Uterus (tissue), 2 donors: Measurements from ENCODE around the gene GASK1A.

ENCODE experiments used
- POLR2A ChIP-seq, 2 donors: fragments of 450-650 bp; IDR thresholded peaks; one replicate each; pipeline ENCODE4 v1.6.1; 2016; ENCODE audit warnings: antibody characterized with exemption in 2 of 2, mild to moderate bottlenecking in 1 of 2, moderate library complexity in 1 of 2
- TF ChIP-seq, protein P1 (sequence below), 4 experiments: fragments of 200-600 bp in 2 of 4; fragments of 450-650 bp in 2 of 4; sonication (generic) in 2 of 4; IDR thresholded peaks; one replicate each; pipeline ENCODE4 v1.5.1; 2016 to 2019; ENCODE audit warnings: antibody characterized with exemption in 4 of 4, mild to moderate bottlenecking in 2 of 4, moderate library complexity in 1 of 4

DNA sequence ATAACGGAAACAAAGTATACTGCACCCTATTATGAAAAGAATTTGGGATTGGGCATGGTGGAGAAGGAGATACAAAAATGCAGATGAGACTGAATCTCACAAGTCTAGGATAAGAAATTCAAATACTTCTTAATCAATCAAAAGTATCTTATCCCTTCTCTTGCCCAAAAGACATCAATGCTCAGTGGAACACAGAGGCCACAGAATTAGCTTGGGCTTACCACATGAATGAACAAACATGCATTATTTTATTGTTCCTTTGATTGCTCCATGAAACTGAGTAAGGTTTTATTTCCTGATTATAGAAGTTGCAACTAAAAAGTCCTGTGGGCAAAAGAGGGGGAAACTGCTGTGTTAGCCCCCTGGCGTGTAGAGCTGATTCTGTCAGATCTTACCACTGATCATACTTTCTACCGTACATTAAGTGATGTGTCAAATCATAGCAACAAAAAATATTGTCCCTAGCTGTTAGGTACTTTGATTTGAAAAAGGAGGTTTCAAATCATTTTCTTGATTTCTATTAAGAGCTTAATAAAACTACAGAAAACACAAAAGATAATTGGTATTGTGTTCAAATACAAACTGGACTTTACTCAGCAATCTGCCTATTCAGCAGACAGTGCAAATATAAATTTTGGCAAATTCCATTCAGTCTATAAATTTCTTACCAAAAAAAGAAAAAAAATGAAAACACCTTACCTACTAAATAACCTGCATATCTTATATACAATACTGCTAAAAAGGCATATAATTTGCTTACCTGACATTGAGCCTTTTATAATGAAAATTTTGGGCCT, 7.9 kb upstream of the GASK1A start:
- TF ChIP-seq POLR2A (IDR thresholded peaks at IDR 0.05): no peak
- TF ChIP-seq, protein P1, sequence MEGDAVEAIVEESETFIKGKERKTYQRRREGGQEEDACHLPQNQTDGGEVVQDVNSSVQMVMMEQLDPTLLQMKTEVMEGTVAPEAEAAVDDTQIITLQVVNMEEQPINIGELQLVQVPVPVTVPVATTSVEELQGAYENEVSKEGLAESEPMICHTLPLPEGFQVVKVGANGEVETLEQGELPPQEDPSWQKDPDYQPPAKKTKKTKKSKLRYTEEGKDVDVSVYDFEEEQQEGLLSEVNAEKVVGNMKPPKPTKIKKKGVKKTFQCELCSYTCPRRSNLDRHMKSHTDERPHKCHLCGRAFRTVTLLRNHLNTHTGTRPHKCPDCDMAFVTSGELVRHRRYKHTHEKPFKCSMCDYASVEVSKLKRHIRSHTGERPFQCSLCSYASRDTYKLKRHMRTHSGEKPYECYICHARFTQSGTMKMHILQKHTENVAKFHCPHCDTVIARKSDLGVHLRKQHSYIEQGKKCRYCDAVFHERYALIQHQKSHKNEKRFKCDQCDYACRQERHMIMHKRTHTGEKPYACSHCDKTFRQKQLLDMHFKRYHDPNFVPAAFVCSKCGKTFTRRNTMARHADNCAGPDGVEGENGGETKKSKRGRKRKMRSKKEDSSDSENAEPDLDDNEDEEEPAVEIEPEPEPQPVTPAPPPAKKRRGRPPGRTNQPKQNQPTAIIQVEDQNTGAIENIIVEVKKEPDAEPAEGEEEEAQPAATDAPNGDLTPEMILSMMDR (IDR thresholded peaks at IDR 0.05): no peak
